Naive thymus-derived CD4-positive, alpha-beta T cell (primary cell): ENCODE results near the gene GNL2. TPM values are rescaled to one million over a fixed set of nuclear protein-coding genes. Genes with fewer than 3 reads are reported as not detected.

Experiments used
- ATAC-seq: fragments of 150-1000 bp; cut with Tn5 transposase; 2 replicates; pipeline ENCODE4 v1.10.0; 2021; ENCODE audit warnings: mild to moderate bottlenecking, moderate library complexity
- CTCF ChIA-PET: fragments of 350-600 bp; sonication (Branson Sonifier 250); formaldehyde crosslinking; loops from one replicate; lab custom pipeline; 2021; ENCODE audit warnings: antibody characterized with exemption; lab: Charles Lee
- POLR2A ChIA-PET: fragments of 350-600 bp; sonication (Branson Sonifier 250); formaldehyde crosslinking; loops from one replicate; lab custom pipeline; 2021; ENCODE audit warnings: antibody characterized with exemption, inconsistent platforms; lab: Charles Lee
- DNase-seq, 9 donors: peaks; one replicate each; pipeline versions ENCODE4 v3.0.0 to v3.0.0-alpha.2; 2020 to 2022; ENCODE audit warnings: mixed read lengths in 1 of 9
- H3K27ac ChIP-seq: one replicate; pipeline ENCODE4 v1.7.0; 2013; ENCODE audit warnings: mild to moderate bottlenecking, low read depth, low read length, moderate library complexity
- H3K27me3 ChIP-seq, 2 donors: one replicate each; pipeline ENCODE4 v1.7.0; 2013; ENCODE audit warnings: low read length in 2 of 2, mild to moderate bottlenecking in 2 of 2, moderate library complexity in 2 of 2; ENCODE audit not compliant: control insufficient read depth in 2 of 2, insufficient read depth in 2 of 2
- H3K36me3 ChIP-seq, 3 experiments: 1 replicate in 2 of 3; 2 replicates in 1 of 3; pipeline ENCODE4 v1.7.0; 2013; ENCODE audit warnings: low read length in 3 of 3, mild to moderate bottlenecking in 3 of 3, moderate library complexity in 1 of 3; ENCODE audit not compliant: insufficient read depth in 3 of 3, control insufficient read depth in 2 of 3
- H3K4me1 ChIP-seq, 2 donors: one replicate each; pipeline ENCODE4 v1.7.0; 2013; ENCODE audit warnings: low read length in 2 of 2, mild to moderate bottlenecking in 2 of 2, moderate library complexity in 1 of 2; ENCODE audit not compliant: control insufficient read depth in 2 of 2, insufficient read depth in 2 of 2
- H3K4me3 ChIP-seq: 2 replicates; pipeline ENCODE4 v1.7.0; 2013; ENCODE audit warnings: mild to moderate bottlenecking, low read length
- H3K9me3 ChIP-seq, 3 experiments: 1 replicate in 2 of 3; 2 replicates in 1 of 3; pipeline ENCODE4 v1.7.0; 2013; ENCODE audit warnings: low read length in 3 of 3; ENCODE audit not compliant: control insufficient read depth in 2 of 3
- H3K27ac Mint-ChIP-seq, 9 donors: one replicate each; pipeline ENCODE4 v1.8.0; 2020 to 2022; ENCODE audit warnings: mixed read lengths in 9 of 9, mild to moderate bottlenecking in 8 of 9, moderate library complexity in 5 of 9, inconsistent platforms in 2 of 9
- H3K27me3 Mint-ChIP-seq, 5 donors: one replicate each; pipeline ENCODE4 v1.8.0; 2021 to 2022; ENCODE audit warnings: mixed read lengths in 5 of 5, mild to moderate bottlenecking in 1 of 5
- H3K36me3 Mint-ChIP-seq, 5 donors: one replicate each; pipeline ENCODE4 v1.8.0; 2020 to 2022; ENCODE audit warnings: mixed read lengths in 5 of 5, mild to moderate bottlenecking in 3 of 5, inconsistent platforms in 1 of 5
- H3K4me1 Mint-ChIP-seq, 7 donors: one replicate each; pipeline ENCODE4 v1.8.0; 2020 to 2022; ENCODE audit warnings: mixed read lengths in 7 of 7, mild to moderate bottlenecking in 3 of 7, inconsistent platforms in 1 of 7
- H3K4me3 Mint-ChIP-seq, 10 donors: one replicate each; pipeline ENCODE4 v1.8.0; 2020 to 2022; ENCODE audit warnings: mild to moderate bottlenecking in 10 of 10, mixed read lengths in 10 of 10, moderate library complexity in 6 of 10, inconsistent platforms in 2 of 10
- H3K9me3 Mint-ChIP-seq, 11 donors: one replicate each; pipeline ENCODE4 v1.8.0; 2020 to 2022; ENCODE audit warnings: mixed read lengths in 11 of 11, mild to moderate bottlenecking in 4 of 11, inconsistent platforms in 1 of 11, moderate library complexity in 1 of 11
- intact Hi-C, 2 donors: fragments of 100-400 bp; cut with micrococcal nuclease; formaldehyde crosslinking; loops; one replicate each; pipeline ENCODE4 v1.15.1; 2023
- polyA plus RNA-seq, 2 donors: library from polyadenylated mRNA; unstranded; fragments of 300-500 nt; fragmentation: Illumina TruSeq; gene quantifications; one replicate each; pipeline ENCODE4 v1.2.3, GENCODE V29; 2021
- total RNA-seq, 6 experiments: library from RNA in 5 of 6; stranded (reverse) in 5 of 6; gene quantifications; 1 replicate in 5 of 6; 2 replicates in 1 of 6; pipeline ENCODE4 v1.2.3 and lab custom pipeline; 2021 to 2026

The GNL2 gene
- total and polyA plus RNA-seq, 7 experiments from 2014 or later = 33.3 to 66.7 (median 56.0) TPM

- intact Hi-C loops = no loop called here
- H3K9me3 Mint-ChIP-seq = no peaks in the 10 kb centered on the region
- Histone ChIP-seq H3K9me3 (no peaks in the 10 kb centered on the region), H3K27me3 (no peaks in the 10 kb centered on the region), H3K27ac (no peak overlapping the region), H3K4me3 (no peak overlapping the region), H3K36me3 (no peaks in the 10 kb centered on the region), H3K4me1 (no peaks in the 10 kb centered on the region)
- H3K4me1 Mint-ChIP-seq = peaks cover 0 to 9% (median 4%) of the 10 kb centered on the region in 7 donors
- peaks cover 0 to 4% (median 0%) of the 10 kb centered on the region in 5 donors for H3K36me3 Mint-ChIP-seq
- H3K27ac Mint-ChIP-seq = no peak overlapping the region
- ChIA-PET POLR2A (no interaction called here), CTCF (no interaction called here)
- H3K4me3 Mint-ChIP-seq = no peak overlapping the region
- no peak for DNase-seq
- H3K27me3 Mint-ChIP-seq = peaks cover 66 to 74% (median 72%) of the 10 kb centered on the region in 5 donors
- ATAC-seq = no peak
Measured at GRCh38 chr1:37628026-37628556, 32.4 kb upstream of the GNL2 start.

- intact Hi-C loops = no loop called here
- ATAC-seq = no peak
- CTCF ChIA-PET = interaction anchor here (0.7 kb wide), 1 partner anchor 61 kb away, joined by 3 read pairs; no protein-coding TSS in a partner anchor
Measured at GRCh38 chr1:37622131-37622530, 26.4 kb upstream of the GNL2 start.

GRCh38 chr1:37621326-37621870 is 25.7 kb upstream of the GNL2 start:
- Histone ChIP-seq H3K27ac (no peak overlapping the region), H3K27me3 (no peaks in the 10 kb centered on the region), H3K4me1 (no peaks in the 10 kb centered on the region), H3K36me3 (no peaks in the 10 kb centered on the region), H3K9me3 (no peaks in the 10 kb centered on the region), H3K4me3 (no peak overlapping the region)
- DNase-seq (no peak), ATAC-seq (no peak)
- H3K27me3 Mint-ChIP-seq = peaks cover 30 to 45% (median 36%) of the 10 kb centered on the region in 5 donors
- no peak overlapping the region for H3K4me3 Mint-ChIP-seq
- peaks cover 0 to 1% (median 0%) of the 10 kb centered on the region in 7 donors for H3K4me1 Mint-ChIP-seq
- CTCF ChIA-PET = no interaction called here
- intact Hi-C loops = no loop called here
- POLR2A ChIA-PET = interaction anchor here (0.6 kb wide), 1 partner anchor 11 kb away, joined by 4 read pairs; no protein-coding TSS in a partner anchor
- no peaks in the 10 kb centered on the region for H3K9me3 Mint-ChIP-seq
- H3K36me3 Mint-ChIP-seq = peaks cover 0 to 4% (median 0%) of the 10 kb centered on the region in 5 donors
- H3K27ac Mint-ChIP-seq = no peak overlapping the region

More at GRCh38 chr1:37622131-37622530, 26.4 kb upstream of the GNL2 start:
- H3K27ac ChIP-seq = no peak overlapping the region
- H3K4me1 ChIP-seq = no peaks in the 10 kb centered on the region
- Mint-ChIP-seq H3K4me3 (no peak overlapping the region), H3K27me3 (peaks cover 34 to 44% (median 39%) of the 10 kb centered on the region in 5 donors), H3K27ac (no peak overlapping the region), H3K4me1 (peaks cover 0 to 1% (median 0%) of the 10 kb centered on the region in 7 donors), H3K9me3 (no peaks in the 10 kb centered on the region), H3K36me3 (peaks cover 0 to 4% (median 0%) of the 10 kb centered on the region in 5 donors)
- no peak overlapping the region for H3K4me3 ChIP-seq
- no peaks in the 10 kb centered on the region for H3K9me3 ChIP-seq
- H3K27me3 ChIP-seq = no peaks in the 10 kb centered on the region
- POLR2A ChIA-PET = interaction anchor here (0.6 kb wide), 1 partner anchor 10 kb away, joined by 4 read pairs; no protein-coding TSS in a partner anchor
- DNase-seq = no peak
- no peaks in the 10 kb centered on the region for H3K36me3 ChIP-seq

GRCh38 chr1:37620707-37621106 is 25.0 kb upstream of the GNL2 start:
- no peak overlapping the region for H3K4me3 Mint-ChIP-seq
- H3K36me3 ChIP-seq = no peaks in the 10 kb centered on the region
- H3K4me1 Mint-ChIP-seq = peaks cover 0 to 1% (median 0%) of the 10 kb centered on the region in 7 donors
- POLR2A ChIA-PET = no interaction called here
- H3K4me1 ChIP-seq = no peaks in the 10 kb centered on the region
- H3K27ac Mint-ChIP-seq = no peak overlapping the region
- intact Hi-C loops = no loop called here
- no peak overlapping the region for H3K27ac ChIP-seq
- H3K9me3 ChIP-seq = no peaks in the 10 kb centered on the region
- peaks cover 0 to 4% (median 0%) of the 10 kb centered on the region in 5 donors for H3K36me3 Mint-ChIP-seq
- H3K27me3 ChIP-seq = no peaks in the 10 kb centered on the region
- no peak for DNase-seq
- H3K27me3 Mint-ChIP-seq = peaks cover 32 to 48% (median 36%) of the 10 kb centered on the region in 5 donors
- H3K9me3 Mint-ChIP-seq = no peaks in the 10 kb centered on the region
- CTCF ChIA-PET = interaction anchor here (0.7 kb wide), 1 partner anchor 12 kb away, joined by 3 read pairs; no protein-coding TSS in a partner anchor
- H3K4me3 ChIP-seq = no peak overlapping the region
- ATAC-seq = no peak

- no peaks in the 10 kb centered on the region for H3K4me1 ChIP-seq
- no peak for ATAC-seq
- Mint-ChIP-seq H3K27me3 (peaks cover 25 to 41% (median 36%) of the 10 kb centered on the region in 5 donors), H3K27ac (no peak overlapping the region), H3K4me3 (no peak overlapping the region), H3K9me3 (no peaks in the 10 kb centered on the region), H3K4me1 (peaks cover 0 to 1% (median 0%) of the 10 kb centered on the region in 7 donors), H3K36me3 (no peaks in the 10 kb centered on the region)
- H3K36me3 ChIP-seq = no peaks in the 10 kb centered on the region
- ChIA-PET CTCF (no interaction called here), POLR2A (no interaction called here)
- H3K9me3 ChIP-seq = no peaks in the 10 kb centered on the region
- H3K27ac ChIP-seq = no peak overlapping the region
- no peak for DNase-seq
- H3K4me3 ChIP-seq = no peak overlapping the region
- no peaks in the 10 kb centered on the region for H3K27me3 ChIP-seq
- intact Hi-C loops = no loop called here
Measured at GRCh38 chr1:37616330-37616729, 20.6 kb upstream of the GNL2 start.

GRCh38 chr1:37614105-37614504 is 18.4 kb upstream of the GNL2 start:
- Histone ChIP-seq H3K4me1 (no peaks in the 10 kb centered on the region), H3K4me3 (no peak overlapping the region), H3K27me3 (no peaks in the 10 kb centered on the region), H3K36me3 (no peaks in the 10 kb centered on the region), H3K9me3 (no peaks in the 10 kb centered on the region), H3K27ac (no peak overlapping the region)
- no peaks in the 10 kb centered on the region for H3K36me3 Mint-ChIP-seq
- no peak overlapping the region for H3K4me3 Mint-ChIP-seq
- DNase-seq = no peak
- ATAC-seq = no peak
- H3K9me3 Mint-ChIP-seq = no peaks in the 10 kb centered on the region
- POLR2A ChIA-PET = no interaction called here
- H3K27ac Mint-ChIP-seq = no peak overlapping the region
- peaks cover 0 to 1% (median 0%) of the 10 kb centered on the region in 7 donors for H3K4me1 Mint-ChIP-seq
- CTCF ChIA-PET = interaction anchor here (1.0 kb wide), 1 partner anchor 12 kb away, joined by 5 read pairs; no protein-coding TSS in a partner anchor
- intact Hi-C loops = no loop called here
- H3K27me3 Mint-ChIP-seq = peaks cover 23 to 39% (median 29%) of the 10 kb centered on the region in 5 donors
